Stomach (tissue), 9 donors: ENCODE results near the gene AKR1C1. TPM values are rescaled to one million over a fixed set of nuclear protein-coding genes. Genes with fewer than 3 reads are reported as not detected.

Source experiments
- DNase-seq, 2 donors: peaks; one replicate each; pipeline versions ENCODE4 v3.0.0 to v3.0.0-alpha.2; 2013 to 2019
- H3K27ac ChIP-seq, 5 donors: fragments of 200-600 bp in 4 of 5; sonication (generic) in 4 of 5; one replicate each; pipeline ENCODE4 v1.5.1; 2013 to 2019; ENCODE audit warnings: mild to moderate bottlenecking in 1 of 5, moderate library complexity in 1 of 5
- H3K27me3 ChIP-seq, 3 donors: fragments of 200-600 bp; sonication (generic); one replicate each; pipeline ENCODE4 v1.5.1; 2017 to 2019; ENCODE audit warnings: mixed run types in 1 of 3
- H3K36me3 ChIP-seq, 4 donors: fragments of 200-600 bp; sonication (generic); 1 replicate in 3 of 4; 2 replicates in 1 of 4; pipeline ENCODE4 v1.5.1; 2016 to 2019
- H3K4me1 ChIP-seq, 4 donors: fragments of 200-600 bp; sonication (generic); one replicate each; pipeline ENCODE4 v1.5.1; 2016 to 2019
- H3K4me3 ChIP-seq, 4 donors: fragments of 200-600 bp; sonication (generic) in 3 of 4; one replicate each; pipeline ENCODE4 v1.5.1; 2016 to 2019; ENCODE audit warnings: mild to moderate bottlenecking in 1 of 4
- H3K9me3 ChIP-seq, 4 donors: fragments of 200-600 bp; sonication (generic); one replicate each; pipeline ENCODE4 v1.5.1; 2016 to 2019
- EP300 ChIP-seq: sonication (generic); formaldehyde crosslinking; IDR thresholded peaks from one replicate; pipeline ENCODE4 v1.6.1; 2017; ENCODE audit warnings: antibody characterized with exemption
- POLR2A ChIP-seq, 4 donors: fragments of 450-650 bp; IDR thresholded peaks; one replicate each; pipeline ENCODE4 v1.6.1; 2016; ENCODE audit warnings: antibody characterized with exemption in 4 of 4, control low read depth in 2 of 4, mild to moderate bottlenecking in 1 of 4, moderate library complexity in 1 of 4
- POLR2AphosphoS5 ChIP-seq, 3 donors: sonication (generic); formaldehyde crosslinking; IDR thresholded peaks; one replicate each; pipeline ENCODE4 v1.6.1; 2016; ENCODE audit warnings: antibody characterized with exemption in 3 of 3
- WGBS, 5 donors: extraction: QIAGEN DNeasy Blood & Tissue Kit in 3 of 5; methylation state at CpG; one replicate each; pipeline versions ENCODE4 v1.1.5 to v1.1.7; 2013 to 2018; 5-methylcytosine and 5-hydroxymethylcytosine counted together
- intact Hi-C: fragments of 100-400 bp; cut with DNase I; formaldehyde crosslinking; loops from one replicate; pipeline ENCODE4 v1.15.1; 2023; ENCODE audit warnings: low total_unique reads
- polyA plus RNA-seq, 3 donors: library from polyadenylated mRNA; stranded (reverse); fragments of 200-250 nt; gene quantifications; one replicate each; pipeline ENCODE4 v1.2.3, GENCODE V29; 2013
- total RNA-seq, 5 donors: library from RNA; depleted of rRNA; stranded (reverse); fragments of >200 nt; gene quantifications; one replicate each; pipeline versions ENCODE4 v1.1.0 to v1.2.3, GENCODE V29; 2014 to 2016
- TF ChIP-seq, protein P1 (sequence below), 7 experiments: fragments of 450-650 bp in 4 of 7; fragments of 200-600 bp in 3 of 7; sonication (generic) in 3 of 7; IDR thresholded peaks; one replicate each; pipeline ENCODE4 v1.5.1; 2016 to 2019; ENCODE audit warnings: antibody characterized with exemption in 7 of 7, control low read depth in 2 of 7, mild to moderate bottlenecking in 1 of 7
- donor health status: healthy with polysubstance abuse.
- donor health status: Bipolar disorder and iron deficiency.
- donor health status: healthy.

The AKR1C1 gene
- total and polyA plus RNA-seq, 8 donors = 17.4 to 378 (median 91.1) TPM

DNA sequence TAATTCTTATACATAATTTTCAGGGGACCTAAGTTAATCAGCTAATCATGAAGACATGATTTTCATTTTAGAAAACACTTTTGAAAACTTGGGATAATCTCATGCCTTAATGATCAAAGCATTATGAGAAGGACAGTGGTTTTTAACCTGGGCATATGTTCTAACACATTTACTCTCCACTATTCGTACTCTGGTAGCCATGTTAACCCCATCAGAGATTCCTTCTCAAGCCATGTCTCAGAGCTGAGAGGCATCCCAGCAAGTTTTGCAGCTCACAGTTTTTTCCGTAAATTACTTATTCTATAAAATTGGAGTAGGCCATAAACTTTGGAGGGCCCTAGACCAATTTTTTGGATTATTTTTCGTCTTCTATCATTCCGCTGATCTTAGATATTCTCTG, 15.7 kb downstream of the AKR1C1 start:
- Histone ChIP-seq H3K9me3 (no peaks in the 10 kb centered on the region), H3K4me3 (no peak overlapping the region), H3K36me3 (peaks cover 3 to 32% (median 28%) of the 10 kb centered on the region in 4 donors), H3K27ac (no peak overlapping the region), H3K27me3 (no peaks in the 10 kb centered on the region), H3K4me1 (peaks cover 0 to 23% (median 12%) of the 10 kb centered on the region in 4 donors)
- intact Hi-C loops = no loop called here
- no peak for DNase-seq
- WGBS, 5 donors = 92 to 97% (median 95%) methylated on average over 4 of the region's 4 CpGs
- no peak for TF ChIP-seq POLR2A (IDR thresholded peaks at IDR 0.05)
- TF ChIP-seq POLR2AphosphoS5 (IDR thresholded peaks at IDR 0.05) = no peak
- TF ChIP-seq EP300 = no peak
- TF ChIP-seq, protein P1, sequence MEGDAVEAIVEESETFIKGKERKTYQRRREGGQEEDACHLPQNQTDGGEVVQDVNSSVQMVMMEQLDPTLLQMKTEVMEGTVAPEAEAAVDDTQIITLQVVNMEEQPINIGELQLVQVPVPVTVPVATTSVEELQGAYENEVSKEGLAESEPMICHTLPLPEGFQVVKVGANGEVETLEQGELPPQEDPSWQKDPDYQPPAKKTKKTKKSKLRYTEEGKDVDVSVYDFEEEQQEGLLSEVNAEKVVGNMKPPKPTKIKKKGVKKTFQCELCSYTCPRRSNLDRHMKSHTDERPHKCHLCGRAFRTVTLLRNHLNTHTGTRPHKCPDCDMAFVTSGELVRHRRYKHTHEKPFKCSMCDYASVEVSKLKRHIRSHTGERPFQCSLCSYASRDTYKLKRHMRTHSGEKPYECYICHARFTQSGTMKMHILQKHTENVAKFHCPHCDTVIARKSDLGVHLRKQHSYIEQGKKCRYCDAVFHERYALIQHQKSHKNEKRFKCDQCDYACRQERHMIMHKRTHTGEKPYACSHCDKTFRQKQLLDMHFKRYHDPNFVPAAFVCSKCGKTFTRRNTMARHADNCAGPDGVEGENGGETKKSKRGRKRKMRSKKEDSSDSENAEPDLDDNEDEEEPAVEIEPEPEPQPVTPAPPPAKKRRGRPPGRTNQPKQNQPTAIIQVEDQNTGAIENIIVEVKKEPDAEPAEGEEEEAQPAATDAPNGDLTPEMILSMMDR (IDR thresholded peaks at IDR 0.05) = no peak

DNA sequence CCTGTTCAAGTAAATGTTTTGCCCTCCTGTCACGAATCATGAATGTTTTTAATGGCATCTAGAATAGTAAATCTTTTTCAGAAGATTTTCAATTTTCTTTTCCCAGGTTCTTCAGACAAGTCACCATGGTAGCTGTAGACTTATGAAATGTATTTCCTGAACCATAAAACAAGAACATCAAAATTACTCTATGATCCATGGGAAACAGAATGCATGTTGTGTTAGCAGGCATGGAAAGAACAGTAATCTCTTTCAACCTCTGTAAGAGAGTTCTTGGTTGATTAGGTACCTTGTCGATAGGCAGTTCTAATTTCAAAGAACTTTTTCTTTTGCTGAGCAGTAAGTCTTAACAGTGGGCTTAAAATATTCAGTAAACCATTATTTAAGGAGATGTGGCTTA, 17.6 kb downstream of the AKR1C1 start:
- H3K9me3 ChIP-seq = no peaks in the 10 kb centered on the region
- DNase-seq = no peak
- WGBS, 5 donors = 84 to 91% (median 86%) methylated on average over 2 of the region's 2 CpGs
- H3K4me3 ChIP-seq = no peak overlapping the region
- intact Hi-C loops = no loop called here
- peak overlapping the region in 4 of 5 donors; percentile 75 to 90 (median 84) for H3K27ac ChIP-seq
- peaks cover 3 to 29% (median 27%) of the 10 kb centered on the region in 4 donors for H3K36me3 ChIP-seq
- H3K27me3 ChIP-seq = no peaks in the 10 kb centered on the region
- TF ChIP-seq POLR2AphosphoS5 (IDR thresholded peaks at IDR 0.05) = no peak
- TF ChIP-seq EP300 = no peak
- TF ChIP-seq, protein P1 (IDR thresholded peaks at IDR 0.05) = no peak
- no peak for TF ChIP-seq POLR2A (IDR thresholded peaks at IDR 0.05)
- peaks cover 0 to 36% (median 16%) of the 10 kb centered on the region in 4 donors for H3K4me1 ChIP-seq

DNA sequence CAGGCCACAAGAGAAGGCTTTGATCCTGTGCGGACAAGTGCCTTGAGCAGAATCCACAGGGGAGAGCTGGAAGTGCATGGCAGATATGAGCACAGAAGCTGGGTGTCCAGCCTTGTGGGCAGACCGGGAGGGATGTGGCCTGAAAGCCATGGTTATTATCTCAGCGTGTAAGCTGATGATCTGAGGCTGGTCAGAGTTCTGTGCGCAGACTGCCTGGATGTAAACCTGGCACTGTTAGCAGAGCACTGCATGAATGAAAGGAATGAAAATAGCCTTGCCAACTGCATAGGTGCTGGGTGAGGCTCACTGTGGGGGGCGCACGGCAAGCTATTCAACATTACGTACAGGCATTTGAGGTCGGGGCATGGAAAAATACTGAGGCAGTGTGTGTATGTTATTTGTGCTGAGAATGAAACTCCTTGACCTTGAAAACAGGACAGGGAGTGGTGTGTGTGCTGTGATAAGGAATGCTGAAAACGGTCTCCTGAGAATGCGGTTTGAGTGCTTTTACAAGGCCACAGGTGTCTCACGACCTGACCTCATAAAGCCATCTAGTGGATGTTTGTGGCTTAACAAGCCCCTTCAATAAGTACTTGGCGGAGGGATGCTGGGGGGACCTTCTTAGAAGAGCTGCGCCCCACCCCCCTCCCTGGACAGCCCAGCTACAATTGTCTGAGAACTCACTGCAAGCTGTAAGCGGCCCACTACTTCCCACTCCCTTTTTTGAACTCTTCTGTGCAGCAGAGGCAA, 18.7 kb downstream of the AKR1C1 start:
- H3K4me1 ChIP-seq = peaks cover 0 to 36% (median 16%) of the 10 kb centered on the region in 4 donors
- no peak for TF ChIP-seq EP300
- TF ChIP-seq, protein P1 (IDR thresholded peaks at IDR 0.05) = peak in 5 of 7 experiments; percentile 46 to 83 (median 62)
- no peak for TF ChIP-seq POLR2A (IDR thresholded peaks at IDR 0.05)
- peak in 2 of 3 donors; percentile 59 to 72 for TF ChIP-seq POLR2AphosphoS5 (IDR thresholded peaks at IDR 0.05)
- no peaks in the 10 kb centered on the region for H3K27me3 ChIP-seq
- no peaks in the 10 kb centered on the region for H3K9me3 ChIP-seq
- no peak overlapping the region for H3K4me3 ChIP-seq
- intact Hi-C loops = no loop called here
- H3K27ac ChIP-seq = peak overlapping the region; percentile 62 to 90 (median 84)
- peaks cover 3 to 22% (median 19%) of the 10 kb centered on the region in 4 donors for H3K36me3 ChIP-seq
- peak; percentile 74 to 91 for DNase-seq
- 21 to 45% (median 31%) methylated on average over 14 of the region's 14 CpGs for WGBS, 5 donors

DNA sequence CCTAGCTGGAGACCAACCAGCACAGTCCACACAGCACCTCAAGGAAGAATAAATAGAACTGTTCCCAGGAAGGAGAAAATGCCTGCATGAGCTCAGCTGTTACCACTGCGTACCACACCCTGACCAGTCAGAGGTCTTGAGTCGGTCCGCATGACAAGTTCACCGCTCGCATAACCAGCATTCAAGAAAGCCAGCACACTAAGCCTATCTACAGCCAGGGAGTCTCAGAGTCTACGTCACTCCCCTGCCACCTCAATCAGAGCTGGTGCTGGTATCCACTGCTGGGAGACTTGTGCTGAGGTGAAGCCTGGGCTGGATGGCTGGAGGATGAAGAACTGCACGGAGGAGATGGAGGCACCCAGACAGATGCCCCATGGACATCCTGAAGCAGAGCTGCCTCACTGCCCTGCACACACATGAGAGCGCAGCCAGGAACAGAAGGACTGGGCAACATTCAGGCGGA, 19.6 kb downstream of the AKR1C1 start:
- Histone ChIP-seq H3K36me3 (peaks cover 3 to 14% (median 11%) of the 10 kb centered on the region in 4 donors), H3K4me1 (peaks cover 0 to 36% (median 16%) of the 10 kb centered on the region in 4 donors), H3K27me3 (no peaks in the 10 kb centered on the region), H3K27ac (peak overlapping the region; percentile 62 to 90 (median 84)), H3K9me3 (no peaks in the 10 kb centered on the region), H3K4me3 (no peak overlapping the region)
- DNase-seq = peak; percentile 81 to 90
- intact Hi-C loops = no loop called here
- TF ChIP-seq, protein P1 (IDR thresholded peaks at IDR 0.05) = no peak
- TF ChIP-seq POLR2A (IDR thresholded peaks at IDR 0.05) (peak in 1 of 4 donors; percentile 29), POLR2AphosphoS5 (IDR thresholded peaks at IDR 0.05) (peak; percentile 34 to 87 (median 70))
- 48 to 70% (median 62%) methylated on average over 9 of the region's 9 CpGs for WGBS, 5 donors
